ENCODE measurements around the gene AQP5.

DNA sequence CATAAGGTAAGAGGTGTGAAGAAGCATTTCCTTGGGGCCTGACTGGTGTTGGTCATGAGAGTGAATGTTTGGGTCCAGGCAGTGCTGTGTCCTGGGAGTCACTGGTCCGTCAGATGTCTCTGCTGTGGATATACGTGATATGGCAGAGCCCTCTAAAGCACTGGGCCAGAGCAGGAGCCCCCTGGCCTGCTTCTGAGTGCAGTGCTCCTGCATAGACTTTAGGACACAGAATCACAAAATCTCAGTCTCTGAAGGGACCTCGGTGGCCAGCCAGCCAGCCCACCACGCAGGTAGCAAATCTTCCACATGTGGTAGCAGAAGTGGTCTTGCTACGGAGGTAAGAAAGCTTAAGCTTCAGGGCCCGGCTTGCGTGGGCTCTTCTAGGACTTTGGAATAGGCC is 29.6 kb upstream of the AQP5 start:
- TF ChIP-seq TEAD4 (IDR thresholded peaks at IDR 0.05; ENCODE audit: low read depth, low read length) (no peak), EGR1 (IDR thresholded peaks at IDR 0.05; ENCODE audit: borderline replicate concordance, low read depth, low read length) (no peak)
- TF ChIP-seq, protein P1, sequence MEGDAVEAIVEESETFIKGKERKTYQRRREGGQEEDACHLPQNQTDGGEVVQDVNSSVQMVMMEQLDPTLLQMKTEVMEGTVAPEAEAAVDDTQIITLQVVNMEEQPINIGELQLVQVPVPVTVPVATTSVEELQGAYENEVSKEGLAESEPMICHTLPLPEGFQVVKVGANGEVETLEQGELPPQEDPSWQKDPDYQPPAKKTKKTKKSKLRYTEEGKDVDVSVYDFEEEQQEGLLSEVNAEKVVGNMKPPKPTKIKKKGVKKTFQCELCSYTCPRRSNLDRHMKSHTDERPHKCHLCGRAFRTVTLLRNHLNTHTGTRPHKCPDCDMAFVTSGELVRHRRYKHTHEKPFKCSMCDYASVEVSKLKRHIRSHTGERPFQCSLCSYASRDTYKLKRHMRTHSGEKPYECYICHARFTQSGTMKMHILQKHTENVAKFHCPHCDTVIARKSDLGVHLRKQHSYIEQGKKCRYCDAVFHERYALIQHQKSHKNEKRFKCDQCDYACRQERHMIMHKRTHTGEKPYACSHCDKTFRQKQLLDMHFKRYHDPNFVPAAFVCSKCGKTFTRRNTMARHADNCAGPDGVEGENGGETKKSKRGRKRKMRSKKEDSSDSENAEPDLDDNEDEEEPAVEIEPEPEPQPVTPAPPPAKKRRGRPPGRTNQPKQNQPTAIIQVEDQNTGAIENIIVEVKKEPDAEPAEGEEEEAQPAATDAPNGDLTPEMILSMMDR (IDR thresholded peaks at IDR 0.05; ENCODE audit: control extremely low read depth in 1 of 3, insufficient read depth in 1 of 3, low read depth in 1 of 3, low read length in 3 of 3): no peak

Data from H1 (cell line).